Hematopoietic multipotent progenitor cell treated with erythropoietin and hydrocortisone succinate and interleukin-3 and kit ligand, for 8 days (in vitro differentiated cells): ENCODE measurements around the gene RHOT2.

ENCODE experiments used
- DNase-seq: peaks from one replicate; pipeline ENCODE4 v3.0.0-alpha.2; 2015

RHOT2 gene

DNA sequence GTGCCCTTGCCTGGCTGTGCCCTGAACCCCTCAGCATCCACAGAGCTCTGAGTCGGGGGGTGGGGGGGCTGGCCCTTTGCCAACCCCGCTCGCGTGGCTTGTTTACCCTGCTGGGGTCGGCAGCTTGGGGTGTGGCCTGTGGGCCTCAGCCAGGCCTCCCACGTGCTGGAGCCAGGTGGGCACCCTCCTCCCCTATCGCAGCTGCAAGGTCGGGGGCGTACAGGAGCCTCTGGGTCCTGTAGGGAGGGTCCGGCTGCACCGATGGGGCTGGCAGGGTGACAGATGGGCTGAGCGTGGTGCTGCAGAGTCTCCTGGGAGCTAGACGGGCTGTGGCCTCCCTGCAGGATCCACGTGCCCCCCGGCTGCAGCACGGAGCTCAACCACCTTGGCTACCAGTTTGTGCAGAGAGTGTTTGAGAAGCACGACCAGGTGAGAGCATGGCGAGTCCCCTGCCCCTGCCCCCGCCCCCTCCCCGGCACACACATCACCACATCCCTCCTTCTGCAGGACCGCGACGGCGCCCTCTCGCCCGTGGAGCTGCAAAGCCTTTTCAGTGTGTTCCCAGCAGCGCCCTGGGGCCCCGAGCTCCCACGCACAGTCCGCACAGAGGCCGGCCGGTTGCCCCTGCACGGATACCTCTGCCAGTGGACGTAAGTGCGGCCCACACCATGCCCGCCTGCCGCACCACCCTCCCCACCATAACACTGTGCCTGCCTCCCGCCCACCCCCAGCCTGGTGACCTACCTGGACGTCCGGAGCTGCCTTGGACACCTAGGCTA lies 3.6 kb downstream of the RHOT2 start:
- DNase-seq = no peak

DNA sequence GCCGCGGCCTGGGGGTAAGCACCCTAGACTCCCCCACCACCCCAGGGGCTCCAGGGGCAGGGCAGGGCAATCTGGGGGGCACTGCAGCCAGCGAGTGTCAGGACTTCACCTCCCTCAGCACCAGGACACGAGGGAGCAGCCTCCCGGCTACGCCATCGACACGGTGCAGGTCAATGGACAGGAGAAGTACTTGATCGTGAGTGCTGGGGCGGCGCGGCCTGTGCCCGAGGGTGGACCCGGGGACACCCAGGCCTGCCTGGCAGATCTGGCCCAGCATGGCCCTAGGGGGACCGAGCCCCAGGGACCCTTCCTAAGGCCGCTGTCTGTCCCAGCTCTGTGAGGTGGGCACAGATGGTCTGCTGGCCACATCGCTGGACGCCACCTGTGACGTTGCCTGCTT lies 4.4 kb downstream of the RHOT2 start:
- no peak for DNase-seq

DNA sequence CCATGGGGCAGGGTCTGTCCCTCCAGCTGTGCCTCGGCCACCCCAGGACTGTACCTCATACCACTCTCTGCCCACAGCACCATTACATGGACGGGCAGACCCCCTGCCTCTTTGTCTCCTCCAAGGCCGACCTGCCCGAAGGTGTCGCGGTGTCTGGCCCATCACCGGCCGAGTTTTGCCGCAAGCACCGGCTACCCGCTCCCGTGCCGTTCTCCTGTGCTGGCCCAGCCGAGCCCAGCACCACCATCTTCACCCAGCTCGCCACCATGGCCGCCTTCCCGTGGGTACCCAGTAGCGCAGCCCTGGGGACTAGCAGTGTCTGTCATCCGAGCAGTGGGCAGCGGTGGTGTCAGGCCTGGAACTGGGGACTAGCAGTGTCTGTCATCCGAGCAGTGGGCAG lies 4.9 kb downstream of the RHOT2 start:
- no peak for DNase-seq

DNA sequence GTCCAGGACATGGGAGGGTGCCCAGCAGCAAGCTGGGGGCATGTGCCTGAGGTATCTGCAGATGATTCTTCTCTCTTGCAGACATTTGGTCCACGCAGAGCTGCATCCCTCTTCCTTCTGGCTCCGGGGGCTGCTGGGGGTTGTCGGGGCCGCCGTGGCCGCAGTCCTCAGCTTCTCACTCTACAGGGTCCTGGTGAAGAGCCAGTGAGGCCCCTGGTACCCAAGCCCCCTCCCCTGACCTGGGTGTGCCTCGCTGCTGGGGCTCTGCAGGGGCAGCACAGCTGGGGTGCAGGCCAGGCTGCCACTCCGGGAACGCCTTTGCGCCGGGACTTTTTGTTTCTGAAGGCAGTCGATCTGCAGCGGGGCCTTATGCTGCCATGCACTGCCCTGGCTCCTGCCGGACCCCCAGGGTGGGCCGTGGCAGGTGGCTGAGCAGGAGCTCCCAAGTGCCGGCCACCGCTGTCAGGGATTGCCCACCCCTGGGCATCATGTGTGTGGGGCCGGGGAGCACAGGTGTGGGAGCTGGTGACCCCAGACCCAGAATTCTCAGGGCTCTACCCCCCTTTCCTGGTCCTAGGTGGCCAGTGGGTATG lies 5.6 kb downstream of the RHOT2 start:
- DNase-seq = no peak

DNA sequence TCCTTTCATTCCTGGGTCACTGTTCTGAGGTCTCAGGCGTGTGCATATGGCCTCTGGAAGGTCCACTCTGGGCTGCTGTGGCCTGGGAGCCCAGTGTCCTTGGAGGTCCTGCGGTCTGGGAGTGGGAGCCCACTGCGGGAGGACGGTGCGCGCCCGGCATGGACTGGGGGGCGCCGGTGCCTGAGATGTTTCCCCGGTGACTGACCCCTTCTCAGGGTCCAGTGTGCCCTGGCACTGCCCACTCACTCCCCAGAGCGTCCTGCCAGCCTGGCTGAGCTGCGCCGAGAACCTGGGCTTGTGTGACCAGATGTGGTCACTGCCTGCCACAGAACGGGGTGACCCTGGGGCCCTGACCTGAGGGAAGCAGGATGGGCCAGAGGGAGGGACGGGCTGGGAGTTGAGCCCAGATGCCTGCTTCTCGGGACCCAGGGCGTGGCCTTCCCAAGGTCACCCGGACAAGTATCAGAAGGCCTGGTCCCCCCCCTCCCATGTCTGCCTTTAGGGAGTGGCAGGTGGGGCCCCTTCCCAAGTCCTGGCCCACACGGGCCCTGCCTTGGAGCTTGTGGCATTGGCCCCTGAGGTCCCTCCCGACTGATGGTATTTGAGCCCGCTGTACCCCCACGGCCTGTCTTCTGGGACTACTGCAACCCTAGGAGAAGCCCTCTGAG lies 6.4 kb downstream of the RHOT2 start:
- DNase-seq = no peak

DNA sequence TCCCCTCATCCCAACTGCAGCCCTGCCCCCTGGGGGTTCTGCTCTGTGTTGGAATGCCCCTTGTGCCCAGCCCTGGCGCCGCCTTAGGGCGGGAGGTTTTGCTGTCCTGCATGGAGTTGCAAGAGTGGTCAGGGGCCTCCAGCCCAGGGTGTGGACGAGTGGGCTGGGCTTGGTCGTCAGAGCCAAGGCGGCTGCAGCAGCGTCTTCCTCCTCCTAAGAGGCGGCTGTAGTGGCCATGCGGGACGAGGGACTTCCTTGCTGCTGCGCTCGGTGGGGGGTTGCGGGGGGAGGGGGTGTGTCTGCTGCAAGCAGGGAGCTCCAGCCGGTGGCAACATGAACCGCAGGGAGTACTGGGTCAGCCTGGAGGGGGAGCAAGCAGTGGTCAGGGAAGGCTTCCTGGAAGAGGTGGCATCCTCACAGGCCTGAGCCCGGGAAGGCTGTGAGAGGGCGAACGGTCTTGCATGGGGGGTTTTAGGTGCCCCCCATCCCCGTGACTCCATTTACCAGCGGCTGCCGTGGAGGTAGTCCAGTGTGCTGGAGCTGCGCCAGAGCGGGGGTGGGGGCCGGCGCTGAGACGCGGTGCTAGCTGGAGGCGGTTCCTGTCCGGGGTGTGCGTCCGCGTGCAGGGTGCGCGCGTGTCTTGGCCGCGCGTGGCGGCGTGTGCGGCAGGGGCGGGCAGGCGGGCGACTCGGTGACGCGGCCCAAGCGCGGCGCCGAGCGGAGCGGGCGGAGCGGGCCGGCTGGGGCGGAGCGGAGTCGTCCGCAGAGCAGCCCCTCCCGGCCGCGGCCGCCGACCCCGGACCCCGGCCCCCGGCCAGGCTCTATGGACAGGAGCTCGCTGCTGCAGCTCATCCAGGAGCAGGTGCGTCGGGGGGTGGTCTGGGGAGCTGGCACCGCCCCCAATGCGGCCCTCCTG lies 7.3 kb downstream of the RHOT2 start, which contains the start of gene RHBDL1:
RHBDL1 (plus strand) TSS at position 704 of the 916 bp plus-strand sequence; CDS start at position 824, 120 bp downstream.
- peak; percentile 22 for DNase-seq

DNA sequence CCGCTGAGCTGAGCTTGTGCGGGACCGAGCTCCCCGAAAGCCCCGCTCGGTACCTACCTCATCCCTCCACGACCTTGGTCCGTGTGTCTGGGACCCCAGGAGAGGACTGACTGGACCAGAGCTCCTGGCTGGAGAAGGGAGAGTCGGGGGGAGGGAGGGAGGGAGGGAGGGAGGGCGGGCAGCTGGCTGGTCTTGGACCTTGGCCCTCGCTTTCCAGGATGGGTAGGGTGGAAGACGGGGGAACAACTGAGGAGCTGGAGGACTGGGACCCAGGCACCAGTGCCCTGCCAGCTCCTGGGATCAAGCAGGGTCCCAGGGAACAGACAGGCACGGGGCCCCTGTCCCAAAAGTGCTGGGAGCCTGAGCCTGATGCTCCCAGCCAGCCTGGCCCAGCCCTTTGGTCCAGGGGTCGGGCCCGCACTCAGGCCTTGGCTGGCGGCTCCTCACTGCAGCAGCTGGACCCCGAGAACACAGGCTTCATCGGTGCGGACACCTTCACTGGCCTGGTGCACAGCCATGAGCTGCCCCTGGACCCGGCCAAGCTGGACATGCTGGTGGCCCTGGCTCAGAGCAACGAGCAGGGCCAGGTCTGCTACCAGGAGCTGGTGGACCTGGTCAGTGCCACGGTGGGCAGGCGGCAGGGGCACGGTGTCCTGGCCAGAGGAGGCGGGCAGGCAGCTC lies 8.1 kb downstream of the RHOT2 start:
- DNase-seq = no peak

- no peak for DNase-seq
Measured at GRCh38 chr16:676565-676902, 8.6 kb downstream of the RHOT2 start.

- no peak for DNase-seq
Measured at GRCh38 chr16:676913-677312, 9.0 kb downstream of the RHOT2 start.

- DNase-seq = no peak
Measured at GRCh38 chr16:677316-678190, 9.6 kb downstream of the RHOT2 start.

DNA sequence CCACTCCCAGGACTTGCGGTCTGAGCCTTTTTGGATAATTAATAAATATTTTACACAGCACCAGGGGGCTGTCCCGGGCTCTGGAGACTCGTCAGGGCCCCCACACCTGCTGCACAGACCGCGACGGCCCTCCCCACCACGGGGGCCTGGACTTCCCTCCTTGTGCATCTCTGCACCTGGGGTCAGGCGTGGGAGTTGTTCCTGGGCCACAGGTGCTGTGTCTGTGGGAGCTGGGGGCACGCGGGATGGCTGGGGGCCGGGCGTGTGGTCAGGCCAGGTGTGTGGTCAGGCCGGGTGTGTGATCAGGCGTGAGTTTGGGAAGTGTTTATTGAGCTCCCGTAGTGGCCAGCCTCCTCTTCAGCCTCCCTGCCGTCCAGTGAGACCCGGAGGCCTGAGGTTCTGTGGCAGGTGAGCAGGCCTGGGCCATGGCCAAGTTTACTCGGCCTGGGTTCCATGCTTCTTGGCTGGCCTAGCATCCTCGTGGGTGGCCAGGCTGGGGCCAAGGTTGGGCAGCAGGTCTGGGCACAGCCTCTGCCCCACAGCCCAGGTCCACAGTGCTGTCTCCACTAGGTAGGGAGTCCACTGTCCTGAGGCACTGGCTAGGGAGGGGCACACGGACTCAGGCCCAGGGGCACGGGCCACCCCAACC lies 10.4 kb downstream of the RHOT2 start:
- no peak for DNase-seq

GRCh38 chr16:678858-679813 lies 11.2 kb downstream of the RHOT2 start:
- DNase-seq = peak; percentile 84

DNA sequence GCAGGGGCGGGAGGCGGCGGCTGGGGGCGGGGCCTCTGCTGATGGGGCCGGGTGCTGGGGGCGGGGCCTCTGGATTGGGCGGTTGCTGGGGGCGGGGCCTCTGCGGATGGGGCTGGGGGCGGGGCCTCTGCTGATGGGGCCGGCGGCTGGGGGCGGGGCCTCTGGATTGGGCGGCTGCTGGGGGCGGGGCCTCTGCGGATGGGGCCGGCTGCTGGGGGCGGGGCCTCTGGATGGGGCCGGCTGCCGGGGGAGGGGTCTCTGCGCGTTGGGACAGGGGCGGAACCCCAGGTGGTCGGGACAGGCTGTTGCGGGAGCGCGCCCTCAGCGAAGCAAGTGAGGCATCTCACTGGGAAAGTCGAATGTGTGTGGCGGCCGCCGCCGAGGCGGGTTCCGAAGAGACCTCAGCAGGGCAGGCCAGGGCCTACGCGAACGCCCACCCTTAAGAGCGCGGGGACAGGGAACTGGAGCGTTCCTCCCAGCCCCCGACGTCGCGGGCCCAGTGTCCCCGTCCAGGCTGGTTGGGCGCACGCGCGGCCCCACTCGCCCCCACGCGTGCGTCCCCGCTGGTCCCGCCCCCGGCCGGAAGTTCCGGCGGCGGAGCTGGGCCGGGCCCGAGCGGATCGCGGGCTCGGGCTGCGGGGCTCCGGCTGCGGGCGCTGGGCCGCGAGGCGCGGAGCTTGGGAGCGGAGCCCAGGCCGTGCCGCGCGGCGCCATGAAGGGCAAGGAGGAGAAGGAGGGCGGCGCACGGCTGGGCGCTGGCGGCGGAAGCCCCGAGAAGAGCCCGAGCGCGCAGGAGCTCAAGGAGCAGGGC lies 12.1 kb downstream of the RHOT2 start, which contains the start of gene STUB1:
STUB1 (plus strand) TSS at position 597 of the 811 bp plus-strand sequence; CDS start at position 713, 116 bp downstream.
- DNase-seq = peak; percentile 84

DNA sequence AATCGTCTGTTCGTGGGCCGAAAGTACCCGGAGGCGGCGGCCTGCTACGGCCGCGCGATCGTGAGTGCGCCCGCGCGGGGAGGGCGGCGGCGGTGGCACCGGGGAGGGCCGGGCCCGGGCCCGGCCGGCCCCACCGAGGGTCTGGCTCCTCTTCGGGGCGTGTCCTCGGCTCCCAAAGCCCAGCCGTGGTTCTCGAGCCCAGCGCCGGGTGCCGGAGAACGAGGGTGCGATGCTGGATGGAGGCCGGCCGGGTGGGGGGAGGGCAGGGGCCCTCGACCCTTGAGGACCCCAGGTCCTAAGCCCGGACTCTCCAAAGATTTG lies 12.7 kb downstream of the RHOT2 start:
- DNase-seq = no peak

DNA sequence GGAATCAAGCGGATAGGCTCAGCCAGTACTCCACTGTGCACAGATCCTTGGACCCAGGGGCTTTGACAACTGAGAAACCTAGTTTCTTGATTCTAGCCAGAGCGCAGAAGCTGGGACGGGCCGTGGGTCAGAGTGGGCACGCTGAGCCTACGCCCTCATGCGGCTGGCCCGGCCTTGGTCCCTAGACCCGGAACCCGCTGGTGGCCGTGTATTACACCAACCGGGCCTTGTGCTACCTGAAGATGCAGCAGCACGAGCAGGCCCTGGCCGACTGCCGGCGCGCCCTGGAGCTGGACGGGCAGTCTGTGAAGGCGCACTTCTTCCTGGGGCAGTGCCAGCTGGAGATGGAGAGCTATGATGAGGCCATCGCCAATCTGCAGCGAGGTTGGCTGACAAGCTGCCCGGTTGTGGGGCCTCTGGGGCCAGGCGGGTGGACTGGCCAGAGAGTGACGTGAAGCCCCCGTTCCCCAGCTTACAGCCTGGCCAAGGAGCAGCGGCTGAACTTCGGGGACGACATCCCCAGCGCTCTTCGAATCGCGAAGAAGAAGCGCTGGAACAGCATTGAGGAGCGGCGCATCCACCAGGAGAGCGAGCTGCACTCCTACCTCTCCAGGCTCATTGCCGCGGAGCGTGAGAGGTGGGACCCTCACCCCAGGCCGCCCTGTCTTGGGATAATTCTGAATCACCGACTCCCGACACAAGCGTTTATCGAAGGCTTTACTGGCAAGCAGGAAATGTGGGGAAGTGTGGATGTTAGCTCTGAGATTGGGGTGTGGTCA lies 13.2 kb downstream of the RHOT2 start:
- peak; percentile 59 for DNase-seq

GRCh38 chr16:681746-682427 lies 14.0 kb downstream of the RHOT2 start:
- DNase-seq = no peak
